Measurements from ENCODE around the gene DPY19L2.
"Not testable (repeated sequence)": the region's sequence is repeated elsewhere in the genome, so short reads cannot be mapped to it uniquely, and the experiment has no call there.

The DPY19L2 gene

DNA sequence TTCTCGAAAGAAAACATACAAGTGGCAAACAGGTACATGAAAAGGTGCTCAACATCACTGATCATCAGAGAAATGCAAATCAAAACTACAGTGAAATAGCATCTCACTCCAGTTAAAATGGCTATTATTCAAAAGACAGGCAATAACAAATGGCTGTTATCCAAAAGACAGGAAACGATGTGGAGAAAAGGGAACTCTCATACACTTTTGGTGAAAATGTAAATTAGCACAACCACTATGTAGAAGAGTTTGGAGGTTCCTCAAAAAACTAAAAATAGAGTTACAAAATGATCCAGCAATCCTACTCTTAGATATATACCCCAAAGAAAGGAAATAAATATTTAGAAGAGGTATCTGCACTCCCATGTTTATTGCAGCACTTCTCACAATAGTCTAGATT, 90.7 kb downstream of the DPY19L2 start:
- not testable (repeated sequence) for H3K4me3 ChIP-seq (ENCODE audit: low read depth, low read length); DNase-seq (ENCODE audit: low read depth)

DNA sequence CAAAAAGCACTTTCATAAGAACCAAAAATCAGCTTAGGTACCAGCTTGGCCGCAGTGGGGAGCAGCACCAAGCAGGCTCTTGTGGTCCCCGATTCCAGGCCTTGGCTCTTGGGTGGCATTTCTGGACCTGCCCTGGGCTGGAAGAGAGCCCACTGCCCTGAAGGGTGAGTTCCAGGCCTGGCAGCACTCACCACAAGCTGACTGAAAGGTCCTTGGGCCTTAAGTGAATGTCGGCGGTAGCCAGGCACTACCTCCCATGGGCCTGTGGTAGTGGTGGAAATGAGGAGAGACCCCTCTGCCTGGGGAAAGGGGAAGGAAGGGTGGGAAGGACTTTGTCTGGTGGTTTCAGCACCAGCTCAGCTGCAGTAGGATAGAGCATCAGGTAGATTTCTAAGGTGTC, 96.3 kb downstream of the DPY19L2 start:
- not testable (repeated sequence) for H3K4me3 ChIP-seq (ENCODE audit: low read depth, low read length)

DNA sequence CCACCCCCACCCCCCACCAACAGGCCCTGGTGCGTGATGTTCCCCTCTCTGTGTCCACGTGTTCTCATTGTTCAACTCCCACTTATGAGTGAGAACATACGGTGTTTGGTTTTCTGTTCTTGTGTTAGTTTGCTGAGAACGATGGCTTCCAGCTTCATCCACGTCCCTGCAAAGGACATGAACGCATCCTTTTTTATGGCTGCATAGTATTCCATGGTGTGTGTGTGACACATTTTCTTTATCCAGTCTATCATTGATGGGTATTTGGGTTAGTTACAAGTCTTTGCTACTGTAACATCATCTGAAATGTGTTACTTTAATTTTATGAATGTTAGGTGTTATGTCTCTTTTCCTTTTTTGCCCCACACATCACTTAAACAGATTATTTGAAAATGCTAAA, 109.8 kb downstream of the DPY19L2 start:
- H3K4me3 ChIP-seq (ENCODE audit: low read depth, low read length), result not testable (repeated sequence)

More for the DNA sequence above, 96.3 kb downstream of the DPY19L2 start:
- not testable (repeated sequence) for DNase-seq (ENCODE audit: low read depth)

DNA sequence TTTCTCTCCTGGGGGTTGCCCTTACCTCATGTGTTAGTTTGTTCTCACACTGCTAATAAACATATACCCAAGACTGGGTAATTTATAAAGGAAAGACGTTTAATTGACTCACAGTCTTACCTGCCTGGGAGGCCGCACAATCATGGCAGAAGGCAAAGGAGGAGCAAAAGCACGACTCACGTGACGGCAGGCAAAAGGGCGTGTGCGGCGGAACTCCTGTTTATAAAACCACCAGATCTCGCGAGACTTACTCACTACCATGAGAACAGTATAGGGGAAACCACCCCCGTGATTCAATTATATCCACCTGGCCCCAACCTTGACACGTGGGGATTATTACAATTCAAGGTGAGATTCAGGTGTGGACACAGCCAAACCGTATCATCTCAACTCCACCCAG, 116.9 kb downstream of the DPY19L2 start:
- DNase-seq (ENCODE audit: low read depth); H3K4me3 ChIP-seq (ENCODE audit: low read depth, low read length): not testable (repeated sequence)

More for the DNA sequence above, 109.8 kb downstream of the DPY19L2 start:
- DNase-seq (ENCODE audit: low read depth), result not testable (repeated sequence)

DNA sequence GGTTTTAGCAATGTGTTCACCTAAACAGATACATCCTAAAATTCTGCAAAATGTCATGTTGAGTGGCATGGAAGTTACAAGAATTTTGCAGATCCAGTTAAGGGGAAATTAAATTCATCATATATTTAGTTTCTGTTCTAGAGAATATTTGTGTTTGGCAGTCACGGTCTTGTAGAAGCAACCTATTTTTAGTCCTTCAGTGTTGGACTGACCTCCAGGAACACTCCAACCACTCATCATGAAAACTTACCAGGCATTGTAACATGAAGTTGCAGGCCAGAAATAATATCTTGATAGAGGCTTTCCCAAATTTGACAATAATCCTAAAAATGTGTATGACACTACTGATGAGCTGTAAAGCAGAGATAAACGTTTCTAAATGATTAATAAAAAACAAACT, 119.3 kb downstream of the DPY19L2 start:
- not testable (repeated sequence) for H3K4me3 ChIP-seq (ENCODE audit: low read depth, low read length); DNase-seq (ENCODE audit: low read depth)

DNA sequence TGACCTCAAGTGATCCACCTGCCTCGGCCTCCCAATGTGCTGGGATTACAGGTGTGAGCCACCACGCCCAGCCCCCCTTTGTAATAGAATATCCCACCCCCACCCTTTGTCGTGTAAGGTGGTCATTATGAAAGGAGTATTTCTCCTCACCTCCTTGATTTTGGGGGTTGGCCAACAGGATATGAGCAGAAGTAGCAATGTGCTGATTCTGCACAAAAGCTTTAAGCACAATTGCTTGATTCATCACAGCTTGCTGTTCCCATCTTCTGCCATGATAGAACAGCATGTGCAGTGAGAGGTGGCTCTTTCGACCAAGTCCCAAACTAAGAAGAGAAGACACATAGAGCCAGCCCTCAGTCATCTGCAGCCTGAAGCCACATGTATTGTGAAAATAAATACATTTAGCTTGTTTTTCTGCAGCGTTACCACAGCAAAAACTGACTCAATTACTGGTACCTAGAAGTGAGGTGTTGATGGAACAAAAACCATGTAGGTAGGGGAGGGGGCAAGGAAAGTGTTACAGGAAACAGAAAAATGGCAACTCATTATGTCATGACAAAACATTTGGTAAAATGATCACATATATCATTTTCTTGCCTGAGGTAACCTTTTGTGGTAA, 122.9 kb downstream of the DPY19L2 start:
- DNase-seq (ENCODE audit: low read depth); H3K4me3 ChIP-seq (ENCODE audit: low read depth, low read length): not testable (repeated sequence)

DNA sequence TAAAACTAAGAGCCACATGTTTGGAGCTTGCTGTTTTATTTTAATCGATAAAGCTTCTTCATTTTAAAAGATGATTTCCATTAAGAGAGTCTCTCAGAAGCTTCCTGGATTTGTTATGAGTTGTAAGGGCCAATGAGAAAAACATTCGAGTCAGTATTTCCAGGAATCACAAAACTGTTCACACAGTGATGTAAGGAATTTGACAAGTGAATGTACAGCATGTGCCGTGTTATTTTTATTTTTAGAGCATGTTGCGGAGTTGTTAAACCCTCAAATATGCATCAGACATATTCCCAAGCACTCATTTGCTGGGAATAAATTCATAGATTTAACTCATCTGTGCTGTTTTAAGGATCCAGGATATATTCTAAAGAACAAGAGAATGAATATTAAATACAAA, 129.6 kb downstream of the DPY19L2 start:
- not testable (repeated sequence) for H3K4me3 ChIP-seq (ENCODE audit: low read depth, low read length); DNase-seq (ENCODE audit: low read depth)

DNA sequence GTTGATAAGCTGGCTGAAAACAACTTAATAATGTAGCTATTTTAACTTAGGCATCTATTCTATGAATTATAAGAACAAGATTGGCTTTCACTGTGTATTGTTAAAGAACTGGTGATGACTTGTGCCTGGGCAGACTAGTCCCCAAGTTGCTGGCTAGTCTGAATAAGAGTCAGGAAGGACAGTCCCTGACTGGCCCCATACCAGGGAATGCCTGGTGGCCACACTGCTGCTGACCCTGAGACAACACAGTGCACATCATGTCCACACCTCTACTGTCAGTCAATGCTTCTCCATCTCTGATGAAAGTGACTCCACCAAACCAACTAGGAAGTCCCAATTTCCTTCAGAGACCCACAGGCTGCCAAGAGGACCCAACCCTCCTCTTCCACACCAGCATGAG, 130.5 kb downstream of the DPY19L2 start:
- not testable (repeated sequence) for DNase-seq (ENCODE audit: low read depth); H3K4me3 ChIP-seq (ENCODE audit: low read depth, low read length)

DNA sequence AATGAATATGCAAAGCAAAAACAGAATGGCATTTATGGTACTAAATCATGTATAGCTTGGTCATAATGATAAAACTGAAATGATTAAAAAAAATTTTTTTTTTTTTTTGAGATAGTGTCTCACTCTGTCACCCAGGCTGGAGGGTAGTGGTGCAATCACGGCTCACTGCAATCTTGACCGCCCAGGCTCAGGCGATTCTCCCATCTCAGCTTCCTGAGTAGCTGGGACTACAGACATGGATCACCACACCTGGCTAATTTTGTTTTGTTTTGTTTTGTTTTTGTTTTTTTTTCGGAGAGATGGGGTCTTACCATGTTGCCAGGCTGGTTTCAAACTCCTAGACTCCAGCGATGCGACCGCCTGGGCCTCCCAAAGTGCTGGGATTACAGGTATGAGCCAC, 138.7 kb downstream of the DPY19L2 start:
- DNase-seq (ENCODE audit: low read depth); H3K4me3 ChIP-seq (ENCODE audit: low read depth, low read length): not testable (repeated sequence)

DNA sequence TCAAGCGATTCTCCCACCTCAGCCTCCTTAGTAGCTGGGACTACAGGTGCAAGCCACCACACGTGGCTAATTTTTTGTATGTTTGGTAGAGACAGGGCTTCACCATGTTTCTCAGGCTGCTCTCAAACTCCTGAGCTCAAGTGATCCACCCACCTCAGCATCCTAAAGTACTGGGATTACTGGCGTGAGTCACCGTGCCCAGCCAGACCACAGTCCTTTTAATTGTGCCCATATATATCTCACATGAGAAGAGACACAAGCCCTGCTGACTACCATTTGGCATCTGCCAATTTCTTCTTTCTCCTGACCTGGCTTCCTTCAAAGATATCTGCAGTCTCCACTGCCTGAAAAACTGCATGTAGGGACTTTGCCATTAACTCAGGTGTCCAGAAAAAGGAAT, 142.5 kb downstream of the DPY19L2 start:
- TF ChIP-seq, protein P1, sequence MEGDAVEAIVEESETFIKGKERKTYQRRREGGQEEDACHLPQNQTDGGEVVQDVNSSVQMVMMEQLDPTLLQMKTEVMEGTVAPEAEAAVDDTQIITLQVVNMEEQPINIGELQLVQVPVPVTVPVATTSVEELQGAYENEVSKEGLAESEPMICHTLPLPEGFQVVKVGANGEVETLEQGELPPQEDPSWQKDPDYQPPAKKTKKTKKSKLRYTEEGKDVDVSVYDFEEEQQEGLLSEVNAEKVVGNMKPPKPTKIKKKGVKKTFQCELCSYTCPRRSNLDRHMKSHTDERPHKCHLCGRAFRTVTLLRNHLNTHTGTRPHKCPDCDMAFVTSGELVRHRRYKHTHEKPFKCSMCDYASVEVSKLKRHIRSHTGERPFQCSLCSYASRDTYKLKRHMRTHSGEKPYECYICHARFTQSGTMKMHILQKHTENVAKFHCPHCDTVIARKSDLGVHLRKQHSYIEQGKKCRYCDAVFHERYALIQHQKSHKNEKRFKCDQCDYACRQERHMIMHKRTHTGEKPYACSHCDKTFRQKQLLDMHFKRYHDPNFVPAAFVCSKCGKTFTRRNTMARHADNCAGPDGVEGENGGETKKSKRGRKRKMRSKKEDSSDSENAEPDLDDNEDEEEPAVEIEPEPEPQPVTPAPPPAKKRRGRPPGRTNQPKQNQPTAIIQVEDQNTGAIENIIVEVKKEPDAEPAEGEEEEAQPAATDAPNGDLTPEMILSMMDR (IDR thresholded peaks at IDR 0.05; ENCODE audit: insufficient read depth, low read depth, low read length, missing control alignments), result no peak
- H3K4me3 ChIP-seq (ENCODE audit: low read depth, low read length), result no peak overlapping the region
- DNase-seq (ENCODE audit: low read depth), result no peak

DNA sequence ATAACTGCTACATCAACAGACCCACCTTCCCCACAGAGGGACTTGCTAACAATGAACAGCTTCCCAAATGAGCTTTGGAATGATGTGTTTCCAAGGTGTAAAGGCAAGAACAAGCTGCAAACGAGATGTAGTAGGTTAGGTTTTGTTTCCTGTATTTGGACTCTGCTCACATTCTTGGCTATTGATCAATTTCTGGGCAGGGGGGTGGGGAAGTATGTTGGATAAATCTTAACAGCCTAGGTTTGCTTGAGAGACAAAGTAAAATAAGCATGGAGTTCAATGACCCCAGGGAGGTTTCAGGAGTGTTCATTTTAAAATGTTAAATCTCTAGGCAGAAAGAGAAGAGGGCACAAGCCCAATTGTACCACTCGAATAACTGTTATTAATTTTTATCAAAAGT, 146.6 kb downstream of the DPY19L2 start:
- DNase-seq (ENCODE audit: low read depth), result no peak
- no peak overlapping the region for H3K4me3 ChIP-seq (ENCODE audit: low read depth, low read length)
- TF ChIP-seq, protein P1 (IDR thresholded peaks at IDR 0.05; ENCODE audit: insufficient read depth, low read depth, low read length, missing control alignments), result no peak

Measured in GM12865 (cell line).